Heart left ventricle (tissue), 13 donors: ENCODE measurements around the gene PYGO2.

Experiments used
- CTCF ChIP-seq, 12 donors: fragments of 200-600 bp; sonication (generic) in 4 of 12; IDR thresholded peaks; one replicate each; pipeline versions ENCODE4 v1.5.0 to v1.8.0; 2018 to 2022; ENCODE audit warnings: antibody characterized with exemption in 12 of 12, mild to moderate bottlenecking in 5 of 12
- POLR2A ChIP-seq, 2 donors: fragments of 450-650 bp; IDR thresholded peaks; one replicate each; pipeline ENCODE4 v1.6.1; 2017; ENCODE audit warnings: antibody characterized with exemption in 2 of 2, mild to moderate bottlenecking in 2 of 2, moderate library complexity in 2 of 2
- donor health status: ischemic (EF 13 %, LVEDD 7.1; RV severe dilation, severe dysfunction).
- donor health status: DM: no; HTN: yes; CAD: no.
- donor health status: DM: no; HTN: no; CAD: no.
- donor health status: ischemic (EF 25% LVEDD 6.9; RV normal size, moderate dysfunction).
- donor health status: ischemic (EF 25% LVEDD 5.7; RV mildly dilated, moderate dysfunction).
- donor health status: ischemic (EF 35%, LVEDD 5.7; RV mildly dilated, moderate dysfunction).
- donor health status: nonischemic (EF 11% LVEDD 7.7; RV severe dilation, severe dysfunction).
- donor health status: DM: yes; HTN: yes; CAD: no.
- donor health status: PGD.
- donor health status: ischemic (EF 29% LVEDD 5.4; RV normal size, mild dysfunction).
- donor health status: nonischemic (EF 23%, LVEDD 6.1; RV moderate dilation, normal function).

DNA sequence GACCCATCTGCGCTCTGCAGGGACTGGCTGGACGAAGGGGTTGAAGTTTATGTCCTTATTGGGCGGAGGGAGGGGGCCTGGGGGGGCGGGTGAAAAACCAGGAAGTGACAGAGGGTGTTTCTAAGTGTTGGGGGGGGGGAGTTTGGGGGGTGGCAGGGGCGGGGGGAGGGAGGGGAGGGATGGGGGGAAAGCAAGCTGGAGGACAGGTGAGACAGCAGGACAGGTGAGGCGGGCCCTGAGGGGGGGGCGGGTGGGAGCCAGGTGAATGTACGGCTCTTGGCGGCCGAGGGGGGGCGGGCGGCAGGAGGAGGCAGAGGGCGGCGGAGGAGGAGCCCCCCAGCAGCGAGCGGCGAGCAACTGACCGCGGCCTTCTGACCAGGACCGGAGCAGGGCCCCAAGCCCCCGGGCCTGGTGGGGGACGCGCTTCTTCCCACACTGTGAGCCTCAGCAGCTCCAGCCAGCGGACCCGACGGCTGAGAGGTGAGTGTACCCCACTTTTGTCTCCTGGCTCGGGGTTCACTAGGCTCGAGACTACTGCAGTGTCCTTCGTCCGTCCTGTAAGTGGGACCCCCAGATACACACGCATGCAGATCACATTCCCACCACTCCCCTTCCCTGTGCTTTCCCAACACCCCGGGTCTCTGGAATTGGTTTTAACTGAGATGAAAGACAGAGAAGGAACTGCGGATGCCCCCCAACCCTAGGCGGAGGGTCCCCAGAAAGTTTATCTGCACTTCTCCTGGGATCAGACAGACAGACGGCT lies 41.1 kb upstream of the PYGO2 start, which contains the start of gene ZBTB7B:
- TF ChIP-seq POLR2A (IDR thresholded peaks at IDR 0.05) = no peak
- TF ChIP-seq CTCF (IDR thresholded peaks at IDR 0.05) = no peak
